GM10266 (cell line): Measurements from ENCODE around the gene KLRF1.
A peak's percentile ranks its signal among the peaks of the same experiment; 100 is the strongest.

ENCODE experiments used
- DNase-seq: peaks from one replicate; pipeline ENCODE4 v3.0.0; 2012; ENCODE audit errors: extremely low spot score
- TF ChIP-seq, protein P1 (sequence below): IDR thresholded peaks from 2 replicates; pipeline ENCODE4 v1.5.1; 2012; ENCODE audit warnings: mild to moderate bottlenecking, low read depth; ENCODE audit not compliant: control insufficient read depth, insufficient read depth; ENCODE audit errors: missing control alignments

Gene KLRF1

DNA sequence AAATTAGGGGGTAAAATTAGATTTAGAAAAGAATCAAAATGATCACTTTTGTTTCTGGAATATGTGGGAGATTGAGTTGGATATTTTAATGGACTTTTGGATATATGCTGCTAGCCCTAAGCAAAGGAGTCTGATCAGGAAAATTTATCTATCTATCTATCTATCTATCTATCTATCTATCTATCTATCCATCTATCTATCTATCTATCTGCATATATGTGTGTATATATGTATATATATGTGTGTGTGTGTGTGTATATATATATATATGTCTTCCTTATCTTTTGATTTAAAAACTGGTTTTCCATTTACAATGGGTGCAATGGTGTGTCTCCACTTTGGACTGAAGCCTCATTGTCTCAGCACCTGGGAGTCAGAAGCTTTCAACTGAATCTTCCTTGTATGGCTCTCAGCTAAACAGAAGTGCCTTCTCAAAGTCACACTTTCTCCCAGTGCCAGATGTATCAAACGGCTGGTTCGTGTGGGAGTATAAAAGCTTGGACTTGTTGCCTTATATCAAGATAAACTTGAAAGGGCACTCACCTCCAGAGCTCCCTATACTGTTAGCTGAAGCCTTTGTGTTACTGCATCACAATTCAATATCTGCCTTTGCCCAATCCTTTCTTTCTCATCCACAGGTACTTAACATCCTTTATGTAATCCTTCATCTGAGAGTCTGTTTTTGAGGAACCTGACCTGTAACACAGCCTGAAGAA, 34.9 kb upstream of the KLRF1 start:
- DNase-seq: no peak
- TF ChIP-seq, protein P1, sequence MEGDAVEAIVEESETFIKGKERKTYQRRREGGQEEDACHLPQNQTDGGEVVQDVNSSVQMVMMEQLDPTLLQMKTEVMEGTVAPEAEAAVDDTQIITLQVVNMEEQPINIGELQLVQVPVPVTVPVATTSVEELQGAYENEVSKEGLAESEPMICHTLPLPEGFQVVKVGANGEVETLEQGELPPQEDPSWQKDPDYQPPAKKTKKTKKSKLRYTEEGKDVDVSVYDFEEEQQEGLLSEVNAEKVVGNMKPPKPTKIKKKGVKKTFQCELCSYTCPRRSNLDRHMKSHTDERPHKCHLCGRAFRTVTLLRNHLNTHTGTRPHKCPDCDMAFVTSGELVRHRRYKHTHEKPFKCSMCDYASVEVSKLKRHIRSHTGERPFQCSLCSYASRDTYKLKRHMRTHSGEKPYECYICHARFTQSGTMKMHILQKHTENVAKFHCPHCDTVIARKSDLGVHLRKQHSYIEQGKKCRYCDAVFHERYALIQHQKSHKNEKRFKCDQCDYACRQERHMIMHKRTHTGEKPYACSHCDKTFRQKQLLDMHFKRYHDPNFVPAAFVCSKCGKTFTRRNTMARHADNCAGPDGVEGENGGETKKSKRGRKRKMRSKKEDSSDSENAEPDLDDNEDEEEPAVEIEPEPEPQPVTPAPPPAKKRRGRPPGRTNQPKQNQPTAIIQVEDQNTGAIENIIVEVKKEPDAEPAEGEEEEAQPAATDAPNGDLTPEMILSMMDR: no peak

DNA sequence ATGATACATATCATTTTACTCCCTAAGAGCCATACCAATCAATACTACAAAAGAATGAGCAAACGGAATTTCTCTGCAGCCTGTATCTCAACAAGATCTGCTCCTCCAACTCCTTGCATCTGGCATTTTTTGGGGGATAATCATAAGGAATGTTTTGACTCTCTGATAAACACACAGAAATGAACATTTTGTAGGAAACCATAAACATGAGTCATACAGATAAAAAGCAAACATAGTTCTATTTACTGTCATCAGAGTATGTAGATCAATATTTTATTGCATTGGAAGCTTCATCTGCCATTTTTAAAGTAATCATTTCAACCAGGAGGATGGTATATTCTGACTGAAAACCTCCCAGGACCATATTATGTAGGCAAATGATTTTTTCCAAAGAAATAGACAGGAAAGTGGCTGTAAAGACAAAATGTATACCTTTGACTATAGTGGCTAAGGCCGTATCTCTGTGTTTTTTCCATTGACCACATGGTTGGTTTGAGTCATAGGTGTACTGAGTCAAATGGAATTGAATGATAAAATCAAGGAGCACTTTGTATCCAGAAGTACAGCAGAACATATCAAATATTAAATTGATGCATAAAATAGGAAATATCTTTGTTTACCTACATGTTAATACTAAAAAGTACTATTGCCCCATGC, 34.2 kb upstream of the KLRF1 start:
- TF ChIP-seq, protein P1: no peak
- no peak for DNase-seq

DNA sequence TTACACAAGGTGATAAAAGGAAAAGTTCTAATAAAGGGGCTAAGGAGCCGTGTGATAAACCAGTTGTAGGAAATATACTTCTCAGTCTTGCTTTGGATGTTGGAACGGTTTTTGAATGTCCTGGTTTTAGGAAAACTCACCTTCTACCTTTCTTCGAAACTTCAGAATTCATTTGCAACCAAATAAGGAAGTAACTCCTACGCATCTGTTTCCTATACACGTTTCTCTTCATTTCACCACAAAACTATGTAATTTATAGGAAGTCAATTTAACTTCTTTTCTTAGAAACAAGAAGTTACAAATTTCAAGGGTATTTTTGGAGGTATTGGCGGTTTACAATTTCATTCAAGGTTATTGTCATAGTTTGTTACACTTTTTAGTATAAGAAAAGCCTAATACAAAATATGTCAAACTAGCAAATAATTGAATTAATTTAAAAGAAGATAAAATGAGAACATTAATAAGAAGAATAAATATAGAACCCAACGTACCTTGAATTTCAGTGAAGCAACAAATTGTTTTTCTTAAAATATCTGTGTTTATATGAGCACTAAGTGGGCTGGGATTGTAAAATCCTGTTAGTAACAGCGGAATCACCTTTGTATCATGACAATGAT, 33.4 kb upstream of the KLRF1 start:
- DNase-seq: no peak
- TF ChIP-seq, protein P1: no peak

DNA sequence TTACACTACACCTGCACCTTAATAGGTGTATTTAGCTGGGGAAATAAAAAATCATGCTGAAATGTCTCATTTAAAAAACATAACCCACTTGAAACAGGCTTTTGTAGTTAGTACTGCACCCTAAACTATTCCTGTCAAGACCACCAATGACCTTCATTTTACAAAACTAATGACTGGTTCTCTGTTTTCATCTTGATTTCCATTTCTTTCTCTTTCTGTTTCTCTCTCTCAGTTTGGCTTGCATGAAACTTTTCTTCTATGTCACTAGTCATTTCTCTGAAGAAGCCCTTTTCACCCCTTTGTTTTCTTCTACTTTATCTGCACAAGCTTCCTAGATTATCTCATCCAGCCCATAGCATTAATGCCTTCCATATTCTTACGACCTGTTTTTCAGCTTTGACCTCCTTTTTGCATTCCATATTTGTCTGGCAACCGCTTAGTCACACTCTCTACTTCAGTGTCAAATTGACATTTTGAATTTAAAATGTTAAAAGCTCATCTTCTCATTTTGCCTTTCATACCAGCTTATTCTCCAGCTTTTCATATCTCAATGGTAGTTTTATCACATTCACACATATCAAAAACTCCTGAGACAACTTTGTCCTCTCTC, 32.7 kb upstream of the KLRF1 start:
- TF ChIP-seq, protein P1: no peak
- peak; percentile 19 for DNase-seq

DNA sequence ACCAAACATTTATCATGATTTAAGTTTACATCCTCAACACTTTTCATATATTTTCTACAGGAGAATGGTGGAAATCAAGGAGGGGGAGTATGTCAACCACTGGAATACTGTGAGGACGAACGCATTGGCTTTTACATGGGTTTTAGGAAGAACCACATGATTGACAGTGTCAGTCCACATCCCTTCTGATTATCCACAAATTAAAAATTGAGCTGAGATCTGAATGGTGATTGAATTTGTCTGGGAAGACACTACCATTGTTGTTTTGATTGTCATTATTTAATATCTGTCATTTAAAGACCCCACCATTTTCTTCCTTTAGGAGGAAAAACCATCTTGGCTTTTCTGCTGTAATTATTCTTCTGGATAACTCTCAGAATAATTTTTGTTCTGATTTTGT, 31.3 kb upstream of the KLRF1 start:
- DNase-seq: no peak
- TF ChIP-seq, protein P1: no peak

DNA sequence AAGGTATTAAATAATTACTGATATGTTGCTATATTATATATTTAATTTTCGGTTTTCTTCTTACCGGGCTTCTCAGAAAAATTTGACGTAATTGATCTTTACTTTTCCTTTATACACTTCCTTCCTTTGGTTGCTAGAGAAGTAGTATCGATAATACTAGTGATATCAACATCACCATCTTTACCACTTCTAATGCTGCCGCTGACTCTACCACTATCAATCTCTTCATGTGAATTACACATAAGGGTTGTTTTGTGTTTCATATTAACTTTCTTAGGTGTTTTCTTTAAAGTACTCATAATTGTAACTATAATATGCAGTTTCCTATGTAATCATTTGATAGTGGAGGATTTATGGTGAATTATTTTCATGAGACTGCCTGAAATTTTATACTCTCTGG, 30.9 kb upstream of the KLRF1 start:
- DNase-seq: no peak
- TF ChIP-seq, protein P1: no peak
